Measurements from ENCODE around the gene NXNL1. TPM values are rescaled to one million over a fixed set of nuclear protein-coding genes. Genes with fewer than 3 reads are reported as not detected.

NXNL1 gene
- total RNA-seq, 2 experiments from 2014 or later = not detected

GRCh38 chr19:17421942-17422341, 38.8 kb downstream of the NXNL1 start:
- DNase-seq (no peak), ATAC-seq (ENCODE audit: poor library complexity) (no peak)
- H3K4me1 ChIP-seq (ENCODE audit: insufficient read depth, low read length) = peaks cover 27% of the 10 kb centered on the region
- peak overlapping the region; percentile 28 for H3K4me3 Mint-ChIP-seq
- H3K9me3 Mint-ChIP-seq = no peaks in the 10 kb centered on the region
- CTCF ChIA-PET = no interaction called here
- peaks cover 14% of the 10 kb centered on the region for H3K36me3 Mint-ChIP-seq (ENCODE audit: low read depth)
- no peaks in the 10 kb centered on the region for H3K27me3 ChIP-seq (ENCODE audit: control insufficient read depth in 1 of 2, insufficient read depth in 2 of 2, low read length in 2 of 2)
- POLR2A ChIA-PET = no interaction called here
- H3K27ac ChIP-seq (ENCODE audit: low read depth in 1 of 2, low read length in 2 of 2) = no peak overlapping the region
- H3K9me3 ChIP-seq (ENCODE audit: control insufficient read depth in 1 of 2, insufficient read depth in 1 of 2, low read length in 2 of 2) = no peaks in the 10 kb centered on the region
- intact Hi-C loops (cut with DNase I, micrococcal nuclease) = loop anchor here in 1 of 2 experiments (2.0 kb wide), 1 partner anchor 47 kb away; no protein-coding TSS in a partner anchor
- no peak overlapping the region for H3K4me3 ChIP-seq (ENCODE audit: low read length)
- TF ChIP-seq, protein P1, sequence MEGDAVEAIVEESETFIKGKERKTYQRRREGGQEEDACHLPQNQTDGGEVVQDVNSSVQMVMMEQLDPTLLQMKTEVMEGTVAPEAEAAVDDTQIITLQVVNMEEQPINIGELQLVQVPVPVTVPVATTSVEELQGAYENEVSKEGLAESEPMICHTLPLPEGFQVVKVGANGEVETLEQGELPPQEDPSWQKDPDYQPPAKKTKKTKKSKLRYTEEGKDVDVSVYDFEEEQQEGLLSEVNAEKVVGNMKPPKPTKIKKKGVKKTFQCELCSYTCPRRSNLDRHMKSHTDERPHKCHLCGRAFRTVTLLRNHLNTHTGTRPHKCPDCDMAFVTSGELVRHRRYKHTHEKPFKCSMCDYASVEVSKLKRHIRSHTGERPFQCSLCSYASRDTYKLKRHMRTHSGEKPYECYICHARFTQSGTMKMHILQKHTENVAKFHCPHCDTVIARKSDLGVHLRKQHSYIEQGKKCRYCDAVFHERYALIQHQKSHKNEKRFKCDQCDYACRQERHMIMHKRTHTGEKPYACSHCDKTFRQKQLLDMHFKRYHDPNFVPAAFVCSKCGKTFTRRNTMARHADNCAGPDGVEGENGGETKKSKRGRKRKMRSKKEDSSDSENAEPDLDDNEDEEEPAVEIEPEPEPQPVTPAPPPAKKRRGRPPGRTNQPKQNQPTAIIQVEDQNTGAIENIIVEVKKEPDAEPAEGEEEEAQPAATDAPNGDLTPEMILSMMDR (IDR thresholded peaks at IDR 0.05) = no peak
- peaks cover 13% of the 10 kb centered on the region for H3K36me3 ChIP-seq (ENCODE audit: insufficient read depth, low read length)
- H3K27ac Mint-ChIP-seq = no peak overlapping the region
- H3K27me3 Mint-ChIP-seq = no peaks in the 10 kb centered on the region
- H3K4me1 Mint-ChIP-seq (ENCODE audit: low read depth) = peaks cover 19% of the 10 kb centered on the region

DNA sequence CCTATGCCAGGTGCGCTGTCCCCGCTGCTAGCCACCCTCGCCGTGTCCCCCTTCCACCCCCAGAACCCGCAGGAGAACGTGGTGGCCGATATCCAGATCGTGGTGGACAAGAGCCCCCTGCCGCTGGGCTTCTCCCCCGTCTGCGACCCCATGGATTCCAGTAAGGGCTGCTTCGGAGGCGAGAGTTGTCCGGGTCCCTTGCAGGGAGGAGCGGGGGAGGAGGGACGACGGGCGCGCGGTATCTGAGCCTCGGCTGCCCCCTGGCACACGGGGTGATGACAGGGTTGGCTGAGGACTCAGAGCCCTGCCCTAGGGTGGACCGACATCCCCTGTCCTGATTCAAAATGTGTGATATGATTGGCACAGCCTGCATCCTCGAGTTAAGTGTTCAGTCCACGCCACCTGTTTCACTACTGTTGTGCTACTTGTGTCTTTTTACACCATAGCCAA, 40.2 kb downstream of the NXNL1 start:
- peak overlapping the region; percentile 94 for H3K4me3 Mint-ChIP-seq
- H3K27ac Mint-ChIP-seq = no peak overlapping the region
- H3K4me3 ChIP-seq (ENCODE audit: low read length) = peak overlapping the region; percentile 84
- H3K27ac ChIP-seq (ENCODE audit: low read depth in 1 of 2, low read length in 2 of 2) = no peak overlapping the region
- intact Hi-C loops (cut with DNase I, micrococcal nuclease) = loop anchor here in 1 of 2 experiments (2.0 kb wide), 1 partner anchor 48 kb away; no protein-coding TSS in a partner anchor
- peaks cover 19% of the 10 kb centered on the region for H3K36me3 ChIP-seq (ENCODE audit: insufficient read depth, low read length)
- ChIA-PET CTCF (interaction anchor here (2.0 to 2.8 kb wide), 2 partner anchors 15 to 34 kb away, joined by 8 read pairs; partner anchors contain the start of gene BST2), POLR2A (interaction anchor here (1.6 to 1.9 kb wide), 4 partner anchors 14 to 153 kb away, joined by 4 to 26 read pairs (median 7); partner anchors contain the start of genes BABAM1, BST2 and SLC27A1)
- no peaks in the 10 kb centered on the region for H3K27me3 ChIP-seq (ENCODE audit: control insufficient read depth in 1 of 2, insufficient read depth in 2 of 2, low read length in 2 of 2)
- H3K9me3 ChIP-seq (ENCODE audit: control insufficient read depth in 1 of 2, insufficient read depth in 1 of 2, low read length in 2 of 2) = no peaks in the 10 kb centered on the region
- ATAC-seq (ENCODE audit: poor library complexity) (no peak), DNase-seq (peak in 8 of 14 experiments; percentile 10 to 59 (median 37))
- peaks cover 14% of the 10 kb centered on the region for H3K36me3 Mint-ChIP-seq (ENCODE audit: low read depth)
- H3K4me1 ChIP-seq (ENCODE audit: insufficient read depth, low read length) = peaks cover 27% of the 10 kb centered on the region
- H3K9me3 Mint-ChIP-seq = no peaks in the 10 kb centered on the region
- H3K27me3 Mint-ChIP-seq = no peaks in the 10 kb centered on the region
- peaks cover 19% of the 10 kb centered on the region for H3K4me1 Mint-ChIP-seq (ENCODE audit: low read depth)
- TF ChIP-seq, protein P1 (IDR thresholded peaks at IDR 0.05) = no peak

- H3K4me1 ChIP-seq (ENCODE audit: insufficient read depth, low read length) = peaks cover 23% of the 10 kb centered on the region
- Mint-ChIP-seq H3K4me3 (peak within 1 kb of the TSS; percentile 94), H3K4me1 (ENCODE audit: low read depth) (peaks cover 19% of the 10 kb centered on the region), H3K9me3 (no peaks in the 10 kb centered on the region), H3K27me3 (no peaks in the 10 kb centered on the region), H3K27ac (peak within 1 kb of the TSS; percentile 80), H3K36me3 (ENCODE audit: low read depth) (peaks cover 18% of the 10 kb centered on the region)
- peak; percentile 88 to 100 (median 95) for DNase-seq
- TF ChIP-seq, protein P1 (IDR thresholded peaks at IDR 0.05) = no peak
- no peaks in the 10 kb centered on the region for H3K27me3 ChIP-seq (ENCODE audit: control insufficient read depth in 1 of 2, insufficient read depth in 2 of 2, low read length in 2 of 2)
- CTCF ChIA-PET = interaction anchor here (0.6 to 2.8 kb wide), 5 partner anchors 14 to 76 kb away, joined by 3 to 8 read pairs (median 8); partner anchors contain the start of gene BST2
- POLR2A ChIA-PET = interaction anchor here (0.6 to 1.9 kb wide), 23 partner anchors 14 to 1048 kb away, joined by 3 to 26 read pairs (median 4); partner anchors contain the start of genes ANO8, BABAM1, BST2 and DDA1
- intact Hi-C loops (cut with DNase I, micrococcal nuclease) = loop anchor here in 1 of 2 experiments (1.0 to 2.0 kb wide), 2 partner anchors 49 to 83 kb away; partner anchors contain the start of gene GTPBP3
- H3K9me3 ChIP-seq (ENCODE audit: control insufficient read depth in 1 of 2, insufficient read depth in 1 of 2, low read length in 2 of 2) = no peaks in the 10 kb centered on the region
- ATAC-seq (ENCODE audit: poor library complexity) = peak; percentile 97
- peaks cover 25% of the 10 kb centered on the region for H3K36me3 ChIP-seq (ENCODE audit: insufficient read depth, low read length)
- peak within 1 kb of the TSS; percentile 84 for H3K4me3 ChIP-seq (ENCODE audit: low read length)
- peak within 1 kb of the TSS in 1 of 2 donors; percentile 32 for H3K27ac ChIP-seq (ENCODE audit: low read depth in 1 of 2, low read length in 2 of 2)
These were observed 40.9 kb downstream of the NXNL1 start, which contains the start of gene MVB12A for GRCh38 chr19:17419621-17420474. Gene MVB12A (plus strand): TSS chr19:17420047. CDS start chr19:17420136, 89 bp downstream.
